Measurements from ENCODE around the gene RALGPS1.

The RALGPS1 gene

DNA sequence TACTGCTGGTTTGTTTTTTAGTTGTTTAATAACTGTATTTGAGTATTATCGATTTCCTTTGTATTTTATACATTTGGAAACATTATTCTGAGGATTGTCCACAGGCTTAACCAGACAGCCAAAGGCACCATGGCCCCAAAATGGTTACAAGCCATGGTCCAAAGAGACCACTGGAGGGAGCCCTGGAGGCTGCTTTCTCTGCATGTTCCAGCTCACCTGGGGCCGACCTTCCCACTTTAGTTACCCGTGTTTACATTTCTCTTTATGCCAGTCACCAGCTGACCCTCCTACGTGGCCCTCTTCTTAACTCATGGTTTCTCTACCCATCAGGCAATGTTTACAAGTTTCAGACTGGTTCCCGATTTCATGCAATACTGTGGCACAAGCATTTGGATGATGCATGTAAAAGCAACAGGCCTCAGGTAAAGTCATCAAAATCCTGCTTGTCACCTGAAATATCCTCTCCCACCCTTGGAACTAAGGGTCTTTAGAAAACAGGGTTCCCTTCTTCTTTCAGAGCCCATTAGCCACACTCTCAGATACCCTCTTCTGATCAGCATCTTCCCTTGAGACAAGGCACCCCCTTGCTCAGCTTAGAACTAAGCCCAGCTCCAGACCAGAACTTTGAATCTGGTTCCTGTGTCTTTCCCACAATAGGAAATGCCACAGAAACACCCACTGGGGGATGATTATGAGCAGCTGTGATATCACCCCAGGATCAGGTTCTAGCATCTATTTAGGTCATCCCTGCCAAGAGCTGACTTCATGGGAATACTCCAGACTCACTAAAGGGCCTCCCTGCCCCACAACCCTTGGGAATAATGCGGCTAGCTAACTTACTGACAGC is 300.1 kb downstream of the RALGPS1 start:
- peak overlapping the region; percentile 28; the same call in 1 of the 2 replicates for H3K27ac ChIP-seq
- TF ChIP-seq CTCF (conservative IDR thresholded peaks at IDR 0.05), result peak; percentile 98

GRCh38 chr9:127215268-127216209 is 301.0 kb downstream of the RALGPS1 start:
- H3K27ac ChIP-seq, result peak overlapping the region; percentile 28; the same call in 1 of the 2 replicates
- TF ChIP-seq CTCF (conservative IDR thresholded peaks at IDR 0.05), result no peak

DNA sequence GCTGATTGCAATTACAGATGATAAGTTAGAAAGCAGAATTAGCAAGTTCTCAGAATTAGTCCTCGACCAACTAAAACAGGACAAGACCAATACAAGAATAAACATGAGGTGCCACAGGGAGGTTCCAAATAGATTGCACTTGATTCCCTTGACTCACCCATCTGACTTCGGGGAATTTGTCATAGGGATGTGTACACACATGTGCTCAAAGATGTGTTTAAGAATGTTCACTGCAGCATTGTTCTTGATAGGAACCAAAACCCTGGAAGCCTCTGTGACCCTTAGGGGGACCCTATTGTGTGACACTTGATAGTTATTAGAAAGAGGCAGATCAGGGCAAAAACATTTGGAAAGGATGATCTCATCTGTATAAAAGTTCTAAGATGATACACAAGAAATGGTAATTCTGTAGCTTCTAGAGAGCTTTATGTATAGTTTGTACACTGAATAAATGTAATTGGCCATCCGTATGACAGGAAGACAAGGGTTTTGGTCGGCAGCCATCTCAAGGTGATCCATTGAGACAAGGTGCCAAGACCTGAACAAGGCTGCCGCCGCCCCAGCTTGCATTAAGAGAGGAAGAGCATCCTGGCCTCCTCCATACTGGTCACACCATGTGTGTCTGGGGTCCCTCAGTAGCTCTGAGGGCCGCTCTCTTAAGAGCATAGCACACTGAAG is 301.8 kb downstream of the RALGPS1 start:
- no peak for TF ChIP-seq CTCF (conservative IDR thresholded peaks at IDR 0.05)
- H3K27ac ChIP-seq, result no peak overlapping the region

- no peak for TF ChIP-seq CTCF (conservative IDR thresholded peaks at IDR 0.05)
- H3K27ac ChIP-seq, result no peak overlapping the region
These were observed 302.3 kb downstream of the RALGPS1 start for GRCh38 chr9:127216888-127217217.

- TF ChIP-seq CTCF (conservative IDR thresholded peaks at IDR 0.05), result no peak
These were observed 304.2 kb downstream of the RALGPS1 start for GRCh38 chr9:127218818-127219217.

DNA sequence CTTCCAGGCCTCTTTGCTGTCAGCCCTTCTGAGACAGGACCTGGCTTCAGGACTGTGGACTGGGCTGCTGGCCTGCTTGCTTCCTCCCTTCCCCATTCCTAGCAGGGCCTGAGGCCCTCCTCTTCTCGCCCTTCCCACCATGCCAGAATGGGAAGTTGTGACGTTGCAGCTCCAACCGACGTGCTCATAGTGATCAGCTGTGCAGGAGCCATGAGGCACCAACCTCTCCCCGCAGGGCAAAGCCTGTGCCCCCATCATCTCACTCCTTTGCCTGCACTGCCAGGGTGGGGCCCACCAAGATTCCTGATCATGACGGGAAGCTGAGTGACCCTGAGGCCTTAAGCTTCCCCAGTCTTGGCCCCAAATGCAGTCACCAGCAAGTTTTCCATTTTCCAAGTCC is 304.9 kb downstream of the RALGPS1 start:
- no peak overlapping the region for H3K27ac ChIP-seq

More at GRCh38 chr9:127218818-127219217, 304.2 kb downstream of the RALGPS1 start:
- no peak overlapping the region for H3K27ac ChIP-seq

More for the DNA sequence above, 304.9 kb downstream of the RALGPS1 start:
- TF ChIP-seq CTCF (conservative IDR thresholded peaks at IDR 0.05), result no peak

Data from VCaP (cell line).